Osteoblast (primary cell): Measurements from ENCODE around the gene AFF1. TPM values are rescaled to one million over a fixed set of nuclear protein-coding genes. Genes with fewer than 3 reads are reported as not detected.

Experiments used
- DNase-seq: peaks from one replicate; pipeline ENCODE4 v3.0.0; 2011; ENCODE audit warnings: low spot score, mixed read lengths; ENCODE audit not compliant: insufficient read length; ENCODE audit errors: missing footprints
- H2AFZ ChIP-seq: 2 replicates; pipeline ENCODE4 v1.6.0; 2011; ENCODE audit warnings: mild to moderate bottlenecking, low read length
- H3K27ac ChIP-seq: 2 replicates; pipeline ENCODE4 v1.5.1; 2011; ENCODE audit warnings: mild to moderate bottlenecking, low read depth, low read length, moderate library complexity
- H3K27me3 ChIP-seq: 2 replicates; pipeline ENCODE4 v1.6.0; 2012; ENCODE audit warnings: mild to moderate bottlenecking, control low read depth, inconsistent platforms, low read length, moderate library complexity; ENCODE audit not compliant: insufficient read depth
- H3K36me3 ChIP-seq: 2 replicates; pipeline ENCODE4 v1.5.1; 2011; ENCODE audit warnings: mild to moderate bottlenecking, low read length, control low read depth, moderate library complexity; ENCODE audit not compliant: insufficient read depth
- H3K4me1 ChIP-seq: 2 replicates; pipeline ENCODE4 v1.5.1; 2011; ENCODE audit warnings: mild to moderate bottlenecking, low read length, control low read depth, moderate library complexity; ENCODE audit not compliant: insufficient read depth
- H3K4me2 ChIP-seq: 2 replicates; pipeline ENCODE4 v1.6.0; 2011; ENCODE audit warnings: mild to moderate bottlenecking, low read length; ENCODE audit not compliant: insufficient read depth
- H3K4me3 ChIP-seq: fragments of 200-600 bp; sonication (generic); 3 replicates; pipeline ENCODE4 v1.5.1; 2012; ENCODE audit warnings: mild to moderate bottlenecking, low read length, inconsistent platforms; ENCODE audit not compliant: insufficient read depth
- H3K79me2 ChIP-seq: 2 replicates; pipeline ENCODE4 v1.6.0; 2012; ENCODE audit warnings: mild to moderate bottlenecking, low read length, control low read depth, inconsistent platforms; ENCODE audit not compliant: insufficient read depth
- H3K9me3 ChIP-seq: 2 replicates; pipeline ENCODE4 v1.5.1; 2011; ENCODE audit warnings: low read depth, low read length, control low read depth
- H4K20me1 ChIP-seq: 2 replicates; pipeline ENCODE4 v1.6.0; 2012; ENCODE audit warnings: mild to moderate bottlenecking, low read length, control low read depth; ENCODE audit not compliant: insufficient read depth
- CTCF ChIP-seq: IDR thresholded peaks from 2 replicates; pipeline ENCODE4 v1.5.1; 2011; ENCODE audit warnings: mild to moderate bottlenecking, low read depth, low read length, moderate library complexity; ENCODE audit errors: extremely low read depth
- total RNA-seq: library from RNA; depleted of rRNA; stranded (reverse); fragments of >200 nt; gene quantifications from 2 replicates; pipeline ENCODE4 v1.2.3, GENCODE V29; 2012

The AFF1 gene
- total RNA-seq, 1 donor: 19.5 TPM

DNA sequence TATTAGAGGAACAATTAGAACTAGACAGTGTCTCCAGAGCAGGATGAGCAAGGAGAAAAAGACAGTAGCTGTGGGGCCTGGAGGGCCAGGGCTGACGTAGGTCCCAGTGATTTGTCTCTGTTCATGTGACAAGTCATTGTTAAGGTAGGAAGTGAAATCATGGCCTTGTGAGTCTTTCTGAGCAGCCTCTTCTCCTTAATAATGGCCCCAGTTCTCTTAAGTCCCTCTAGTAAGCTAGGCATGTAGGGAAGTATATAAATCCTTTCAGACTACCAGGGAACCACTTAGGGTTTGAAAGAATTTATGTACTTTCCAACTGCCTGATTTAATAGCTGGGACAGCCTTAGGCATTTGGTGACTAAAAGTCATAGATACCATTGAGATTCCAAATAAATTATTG is 152.6 kb downstream of the AFF1 start:
- no peak for TF ChIP-seq CTCF
- H3K79me2 ChIP-seq: peaks cover 12% of the 10 kb centered on the region
- peaks cover 4% of the 10 kb centered on the region for H3K36me3 ChIP-seq
- H3K4me1 ChIP-seq: peaks cover 6% of the 10 kb centered on the region
- no peaks in the 10 kb centered on the region for H3K9me3 ChIP-seq
- H4K20me1 ChIP-seq: peaks cover 4% of the 10 kb centered on the region
- H2AFZ ChIP-seq: no peak overlapping the region
- H3K27me3 ChIP-seq: no peaks in the 10 kb centered on the region
- no peak for DNase-seq
- H3K27ac ChIP-seq: no peak overlapping the region
- no peak overlapping the region for H3K4me2 ChIP-seq
- no peak overlapping the region for H3K4me3 ChIP-seq

DNA sequence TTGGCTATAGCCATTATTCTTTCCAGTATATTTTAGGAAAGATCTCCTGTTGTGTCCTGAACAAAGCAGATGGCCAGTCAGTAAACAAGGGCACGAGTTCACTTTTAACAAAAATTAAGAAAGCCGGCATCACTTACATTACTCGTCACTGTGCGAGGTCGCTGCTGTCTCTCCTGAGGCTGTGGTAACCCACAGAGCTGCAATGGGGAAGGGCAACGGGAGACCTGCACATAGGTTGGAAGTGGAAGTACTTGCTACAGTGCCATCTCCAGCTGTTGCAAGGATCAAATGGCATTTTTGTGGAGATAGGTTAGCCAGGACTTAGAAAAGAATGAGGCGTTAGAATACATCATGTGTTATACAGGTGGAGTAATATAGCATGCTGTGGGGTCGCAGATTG is 153.4 kb downstream of the AFF1 start:
- no peak overlapping the region for H3K4me2 ChIP-seq
- no peak for TF ChIP-seq CTCF
- no peaks in the 10 kb centered on the region for H3K9me3 ChIP-seq
- peaks cover 7% of the 10 kb centered on the region for H3K79me2 ChIP-seq
- DNase-seq: no peak
- H4K20me1 ChIP-seq: peaks cover 4% of the 10 kb centered on the region
- H3K4me1 ChIP-seq: peaks cover 14% of the 10 kb centered on the region
- no peak overlapping the region for H2AFZ ChIP-seq
- no peak overlapping the region for H3K27ac ChIP-seq
- no peaks in the 10 kb centered on the region for H3K27me3 ChIP-seq
- no peak overlapping the region for H3K4me3 ChIP-seq
- H3K36me3 ChIP-seq: peaks cover 4% of the 10 kb centered on the region

GRCh38 chr4:87089368-87089767 is 154.6 kb downstream of the AFF1 start:
- H3K27ac ChIP-seq: no peak overlapping the region
- H3K4me1 ChIP-seq: peaks cover 20% of the 10 kb centered on the region
- TF ChIP-seq CTCF: no peak
- peaks cover 4% of the 10 kb centered on the region for H3K36me3 ChIP-seq
- peaks cover 4% of the 10 kb centered on the region for H4K20me1 ChIP-seq
- no peak overlapping the region for H2AFZ ChIP-seq
- no peaks in the 10 kb centered on the region for H3K27me3 ChIP-seq
- peaks cover 3% of the 10 kb centered on the region for H3K79me2 ChIP-seq
- no peak for DNase-seq
- H3K9me3 ChIP-seq: no peaks in the 10 kb centered on the region
- H3K4me3 ChIP-seq: no peak overlapping the region
- no peak overlapping the region for H3K4me2 ChIP-seq

DNA sequence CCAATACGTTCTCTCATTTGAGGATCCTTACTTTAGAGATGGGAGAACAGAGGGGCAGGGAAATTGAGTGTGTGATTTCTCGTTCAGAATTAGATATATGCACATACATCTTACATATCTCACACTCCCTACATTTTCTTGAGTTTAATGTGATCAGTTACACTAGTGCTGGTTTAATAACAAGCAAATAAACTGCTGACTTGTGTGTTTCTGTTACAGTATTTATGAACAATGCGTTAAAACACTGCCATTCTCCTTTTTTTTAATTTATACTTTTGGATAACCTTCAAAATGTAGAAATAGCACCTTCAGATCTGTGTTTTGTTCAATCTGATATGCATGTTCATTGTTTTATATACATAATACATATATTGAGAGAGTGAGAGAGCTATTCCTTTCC is 155.5 kb downstream of the AFF1 start:
- Histone ChIP-seq H2AFZ (no peak overlapping the region), H3K79me2 (no peaks in the 10 kb centered on the region), H3K4me3 (no peak overlapping the region), H3K4me2 (no peak overlapping the region), H3K9me3 (no peaks in the 10 kb centered on the region), H3K4me1 (peaks cover 20% of the 10 kb centered on the region), H3K27me3 (no peaks in the 10 kb centered on the region), H3K27ac (no peak overlapping the region), H3K36me3 (peaks cover 4% of the 10 kb centered on the region), H4K20me1 (peaks cover 4% of the 10 kb centered on the region)
- TF ChIP-seq CTCF: no peak
- no peak for DNase-seq
